Fibroblast of pulmonary artery (primary cell): ENCODE data around the gene TCERG1L.

ENCODE experiments used
- DNase-seq: peaks from one replicate; pipeline ENCODE4 v3.0.0-alpha.2; 2010; ENCODE audit warnings: low read depth
- H3K4me3 ChIP-seq: replicated peaks from 2 replicates; pipeline ENCODE4 v1.5.1; 2011; ENCODE audit warnings: low read depth, mild to moderate bottlenecking, control low read depth, low read length, moderate library complexity
- TF ChIP-seq, protein P1 (sequence below): IDR thresholded peaks from 2 replicates; pipeline ENCODE4 v1.5.1; 2011; ENCODE audit warnings: mild to moderate bottlenecking, control low read depth, low read length, inconsistent platforms; ENCODE audit errors: missing control alignments

Gene TCERG1L

DNA sequence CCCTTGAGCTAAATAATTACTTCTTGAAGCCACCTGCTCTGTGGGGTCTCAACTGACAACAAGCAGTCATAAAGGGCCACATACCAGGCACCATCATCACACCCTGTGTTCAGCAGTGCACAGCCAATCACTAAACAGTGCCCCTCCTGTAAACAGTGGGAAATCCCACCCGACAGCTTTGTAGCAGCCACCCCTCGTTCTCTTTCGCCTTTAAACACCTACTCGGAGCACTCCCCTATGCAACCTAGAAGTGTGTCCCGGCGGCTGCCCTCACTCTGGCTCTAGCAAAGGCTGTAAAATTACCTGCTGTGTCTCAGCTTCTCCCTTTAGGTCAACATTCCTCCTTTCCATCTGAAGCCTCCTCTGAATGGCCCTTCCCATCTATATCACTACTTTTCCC is 111.9 kb downstream of the TCERG1L start:
- DNase-seq: no peak
- TF ChIP-seq, protein P1, sequence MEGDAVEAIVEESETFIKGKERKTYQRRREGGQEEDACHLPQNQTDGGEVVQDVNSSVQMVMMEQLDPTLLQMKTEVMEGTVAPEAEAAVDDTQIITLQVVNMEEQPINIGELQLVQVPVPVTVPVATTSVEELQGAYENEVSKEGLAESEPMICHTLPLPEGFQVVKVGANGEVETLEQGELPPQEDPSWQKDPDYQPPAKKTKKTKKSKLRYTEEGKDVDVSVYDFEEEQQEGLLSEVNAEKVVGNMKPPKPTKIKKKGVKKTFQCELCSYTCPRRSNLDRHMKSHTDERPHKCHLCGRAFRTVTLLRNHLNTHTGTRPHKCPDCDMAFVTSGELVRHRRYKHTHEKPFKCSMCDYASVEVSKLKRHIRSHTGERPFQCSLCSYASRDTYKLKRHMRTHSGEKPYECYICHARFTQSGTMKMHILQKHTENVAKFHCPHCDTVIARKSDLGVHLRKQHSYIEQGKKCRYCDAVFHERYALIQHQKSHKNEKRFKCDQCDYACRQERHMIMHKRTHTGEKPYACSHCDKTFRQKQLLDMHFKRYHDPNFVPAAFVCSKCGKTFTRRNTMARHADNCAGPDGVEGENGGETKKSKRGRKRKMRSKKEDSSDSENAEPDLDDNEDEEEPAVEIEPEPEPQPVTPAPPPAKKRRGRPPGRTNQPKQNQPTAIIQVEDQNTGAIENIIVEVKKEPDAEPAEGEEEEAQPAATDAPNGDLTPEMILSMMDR: no peak
- no peak overlapping the region for H3K4me3 ChIP-seq

DNA sequence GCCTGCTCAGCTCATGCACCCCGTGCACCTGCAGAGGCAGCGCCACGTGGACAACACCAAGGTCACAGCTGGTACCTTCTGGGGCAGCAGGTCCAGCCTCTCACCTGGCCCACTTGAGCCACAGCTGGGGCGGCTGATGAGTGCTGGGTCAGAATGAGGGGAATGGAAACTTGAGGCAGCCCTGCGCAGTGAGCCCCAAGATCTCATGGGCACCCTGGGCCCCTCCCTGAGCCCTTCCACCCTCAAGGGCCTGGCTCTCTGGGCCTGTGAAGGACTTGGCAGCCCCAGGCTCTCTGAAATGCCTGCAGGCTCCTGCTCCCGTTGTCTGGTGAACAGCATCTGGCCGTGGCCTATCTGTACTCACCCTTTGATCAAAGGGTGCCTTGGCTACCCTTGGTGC is 112.7 kb downstream of the TCERG1L start:
- no peak overlapping the region for H3K4me3 ChIP-seq
- TF ChIP-seq, protein P1: no peak
- no peak for DNase-seq

DNA sequence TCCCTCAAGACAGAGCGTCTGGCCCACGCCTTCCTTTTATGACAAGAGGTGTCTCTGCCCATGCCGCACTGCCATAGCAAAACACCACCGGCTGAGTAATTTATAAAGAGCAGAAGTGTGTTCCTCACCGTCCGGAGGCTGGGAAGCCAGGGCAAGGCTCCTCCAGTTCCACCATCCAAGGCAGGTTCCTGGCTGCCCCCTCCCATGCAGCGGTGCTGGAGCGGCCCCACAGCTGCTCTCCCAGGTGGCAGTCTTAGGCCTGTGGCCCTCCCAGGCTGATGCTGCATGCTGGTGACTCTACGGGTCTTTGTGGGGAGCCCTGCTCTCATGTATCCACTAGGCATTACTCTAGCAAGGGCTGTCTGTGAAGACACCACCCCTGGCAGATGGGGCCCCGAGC is 113.1 kb downstream of the TCERG1L start:
- no peak for DNase-seq
- H3K4me3 ChIP-seq: no peak overlapping the region
- TF ChIP-seq, protein P1: no peak

DNA sequence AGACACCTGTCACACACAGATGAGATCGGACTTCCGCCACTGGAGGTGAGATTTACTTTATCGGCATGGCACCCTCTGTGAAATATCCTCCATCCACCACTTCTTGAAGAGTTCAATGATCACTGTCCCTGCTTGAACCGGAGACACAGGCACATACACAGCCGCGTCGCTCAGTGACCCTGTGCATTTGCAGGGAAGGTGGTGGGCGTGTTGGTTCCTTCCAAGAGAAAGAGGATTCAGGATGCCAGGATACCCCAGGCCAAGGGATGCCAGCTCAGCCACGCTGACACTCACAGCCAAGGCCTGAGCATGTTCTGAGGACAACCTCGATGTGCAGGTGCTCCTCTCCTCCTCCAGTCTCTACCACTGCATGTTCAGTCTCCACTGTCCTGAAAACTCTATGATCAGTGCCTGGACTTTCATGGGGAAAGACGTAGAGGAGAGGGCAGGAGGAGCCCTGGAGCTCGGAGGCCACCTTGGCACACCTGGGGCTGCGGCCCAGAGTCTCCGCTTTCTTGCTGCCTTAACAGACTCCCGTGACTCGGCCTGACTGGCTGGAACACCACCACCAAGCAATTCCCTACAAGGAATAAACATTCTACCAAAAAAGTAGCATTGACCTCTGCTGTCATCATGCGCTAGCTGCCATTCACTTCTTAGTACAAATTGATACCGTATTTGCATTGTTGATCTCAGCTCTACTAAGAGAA is 115.2 kb downstream of the TCERG1L start:
- no peak overlapping the region for H3K4me3 ChIP-seq
- TF ChIP-seq, protein P1: no peak
- no peak for DNase-seq

DNA sequence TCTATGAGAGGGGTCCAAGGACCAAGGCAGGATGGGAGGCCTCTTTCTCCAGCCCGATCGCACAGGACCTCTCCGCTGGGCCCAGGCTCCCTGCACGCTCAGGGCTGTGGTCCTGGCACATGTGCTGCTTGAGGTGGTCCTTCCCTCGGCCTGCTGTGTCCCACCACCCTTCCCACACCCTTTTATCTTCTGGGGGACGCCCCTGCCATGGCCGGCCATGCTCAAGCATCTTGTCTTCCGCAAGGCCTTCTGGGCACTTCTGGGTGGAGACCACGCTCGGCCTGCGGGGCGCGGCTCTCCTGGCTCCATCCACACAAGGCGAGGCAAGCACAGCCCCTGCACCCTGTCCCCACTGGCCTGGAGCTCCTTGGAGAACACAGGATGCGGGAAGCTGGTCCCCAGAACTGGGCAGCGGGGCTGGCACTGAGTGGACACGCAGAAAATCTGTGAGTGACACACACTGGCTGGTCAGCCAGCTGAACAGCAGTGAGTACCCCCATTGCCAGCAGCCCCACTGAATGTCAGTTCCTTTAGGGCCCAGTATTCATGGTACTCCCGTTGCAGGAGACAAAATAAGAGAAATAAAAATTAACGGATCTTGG is 115.9 kb downstream of the TCERG1L start:
- TF ChIP-seq, protein P1: no peak
- no peak overlapping the region for H3K4me3 ChIP-seq
- no peak for DNase-seq

DNA sequence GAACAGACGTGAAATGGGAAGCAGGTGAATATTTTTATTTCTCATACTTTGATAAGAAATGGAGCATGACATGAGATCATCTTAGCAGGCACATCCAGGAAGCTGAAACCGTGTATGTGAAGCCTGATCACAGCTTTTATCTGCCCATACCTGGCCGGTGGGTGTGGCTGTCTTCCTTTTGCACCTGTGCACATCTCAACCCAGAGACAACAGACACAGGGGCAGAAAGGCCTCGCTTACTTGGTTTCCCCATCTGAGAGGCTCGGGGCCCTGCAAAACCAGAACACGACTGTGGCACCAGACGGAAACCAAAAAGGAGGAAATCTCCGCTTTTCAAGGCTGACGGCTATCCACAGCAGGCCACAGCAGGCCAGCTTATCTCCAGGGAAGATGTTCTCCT is 116.4 kb downstream of the TCERG1L start:
- TF ChIP-seq, protein P1: no peak
- no peak overlapping the region for H3K4me3 ChIP-seq
- no peak for DNase-seq

DNA sequence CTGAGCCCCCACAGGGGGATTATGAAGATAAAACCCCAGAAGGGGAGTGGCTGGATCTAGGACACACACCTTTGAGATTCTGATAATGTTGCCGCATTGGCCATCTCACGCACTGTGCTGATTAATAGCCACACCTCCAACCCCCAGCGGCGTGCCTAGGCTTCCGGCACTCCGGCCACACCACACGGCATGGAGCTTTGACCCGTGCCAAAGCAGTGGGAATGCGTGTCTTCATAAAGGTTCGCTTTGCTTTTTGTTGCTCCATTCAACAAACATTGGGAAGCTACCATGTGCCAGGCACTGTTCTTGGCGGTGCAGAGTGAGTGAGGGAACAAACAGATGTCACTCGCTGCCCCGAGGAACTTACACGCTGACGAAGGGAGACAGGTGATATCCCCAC is 117.6 kb downstream of the TCERG1L start:
- TF ChIP-seq, protein P1: no peak
- no peak for DNase-seq
- no peak overlapping the region for H3K4me3 ChIP-seq
